Neutrophil (primary cell): Measurements from ENCODE around the gene CUBN.

Source experiments
- H3K27ac ChIP-seq: fragments of 200-600 bp; sonication (generic); 2 replicates; pipeline ENCODE4 v1.5.1; 2016; ENCODE audit warnings: mild to moderate bottlenecking, moderate library complexity
- H3K27me3 ChIP-seq: fragments of 200-600 bp; sonication (generic); 2 replicates; pipeline ENCODE4 v1.6.0; 2016; ENCODE audit warnings: mild to moderate bottlenecking
- H3K36me3 ChIP-seq: fragments of 200-600 bp; sonication (generic); 2 replicates; pipeline ENCODE4 v1.5.1; 2017
- H3K4me1 ChIP-seq, 2 experiments: fragments of 200-600 bp in 1 of 2; sonication (generic) in 1 of 2; 1 replicate in 1 of 2; 2 replicates in 1 of 2; pipeline versions ENCODE4 v1.5.1 to v1.6.1; 2013 to 2016; ENCODE audit warnings: low read depth in 1 of 2, low read length in 1 of 2, mild to moderate bottlenecking in 1 of 2, moderate library complexity in 1 of 2; ENCODE audit not compliant: control insufficient read depth in 1 of 2, insufficient read depth in 1 of 2
- H3K4me3 ChIP-seq, 2 experiments: fragments of 200-600 bp in 1 of 2; sonication (generic) in 1 of 2; 1 replicate in 1 of 2; 2 replicates in 1 of 2; pipeline ENCODE4 v1.5.1; 2013 to 2016; ENCODE audit warnings: low read depth in 1 of 2, low read length in 1 of 2, mild to moderate bottlenecking in 1 of 2, moderate library complexity in 1 of 2
- H3K9me3 ChIP-seq: fragments of 200-600 bp; sonication (generic); 2 replicates; pipeline ENCODE4 v1.5.1; 2016
- CTCF ChIP-seq: fragments of 200-600 bp; sonication (generic); IDR thresholded peaks from 2 replicates; pipeline ENCODE4 v1.5.1; 2016; ENCODE audit warnings: antibody characterized with exemption

CUBN gene

GRCh38 chr10:17143055-17143690, 13.6 kb upstream of the CUBN start:
- Histone ChIP-seq H3K4me3 (no peak overlapping the region), H3K36me3 (no peaks in the 10 kb centered on the region), H3K27me3 (no peaks in the 10 kb centered on the region), H3K4me1 (no peaks in the 10 kb centered on the region), H3K27ac (no peak overlapping the region), H3K9me3 (no peaks in the 10 kb centered on the region)
- no peak for TF ChIP-seq CTCF

DNA sequence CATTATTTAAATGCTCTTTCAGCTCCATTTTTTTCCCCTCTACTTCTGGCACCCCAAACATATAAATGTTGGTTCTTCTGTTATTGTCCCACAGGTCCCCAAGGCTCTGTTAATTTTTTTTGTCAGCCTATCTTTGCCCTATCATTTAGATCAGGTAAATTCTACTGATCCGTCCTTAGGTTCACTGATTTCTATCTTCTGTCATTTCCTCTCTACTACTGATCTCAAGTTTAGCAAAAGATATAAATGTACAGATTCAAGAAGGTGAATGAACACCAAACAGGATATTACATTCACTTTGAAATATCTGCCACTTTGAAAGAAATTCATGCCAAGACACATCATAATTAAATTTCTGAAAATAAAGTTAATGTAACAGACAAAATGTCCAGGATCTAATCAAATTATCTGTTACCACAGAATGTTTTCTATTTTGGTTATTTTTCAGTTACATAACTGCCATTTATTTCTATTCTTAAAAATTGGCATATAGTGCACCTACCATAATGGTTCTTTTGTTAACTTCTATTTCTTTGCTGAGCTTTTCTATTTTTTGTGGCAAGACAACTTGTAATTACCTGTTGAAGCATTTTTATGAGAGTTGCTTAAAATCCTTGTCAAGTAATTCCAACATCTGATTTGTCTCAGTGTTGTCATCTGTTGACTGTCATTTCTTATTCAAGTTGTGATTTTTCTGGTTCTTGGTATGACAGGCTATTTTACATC, 12.1 kb upstream of the CUBN start:
- Histone ChIP-seq H3K4me3 (no peak overlapping the region), H3K4me1 (no peaks in the 10 kb centered on the region), H3K9me3 (no peaks in the 10 kb centered on the region), H3K36me3 (no peaks in the 10 kb centered on the region), H3K27ac (no peak overlapping the region), H3K27me3 (no peaks in the 10 kb centered on the region)
- TF ChIP-seq CTCF = no peak

- H3K27me3 ChIP-seq = no peaks in the 10 kb centered on the region
- H3K4me1 ChIP-seq = no peaks in the 10 kb centered on the region
- no peaks in the 10 kb centered on the region for H3K9me3 ChIP-seq
- H3K27ac ChIP-seq = no peak overlapping the region
- no peak overlapping the region for H3K4me3 ChIP-seq
- H3K36me3 ChIP-seq = no peaks in the 10 kb centered on the region
- no peak for TF ChIP-seq CTCF
Measured at GRCh38 chr10:17140386-17140761, 10.8 kb upstream of the CUBN start.

DNA sequence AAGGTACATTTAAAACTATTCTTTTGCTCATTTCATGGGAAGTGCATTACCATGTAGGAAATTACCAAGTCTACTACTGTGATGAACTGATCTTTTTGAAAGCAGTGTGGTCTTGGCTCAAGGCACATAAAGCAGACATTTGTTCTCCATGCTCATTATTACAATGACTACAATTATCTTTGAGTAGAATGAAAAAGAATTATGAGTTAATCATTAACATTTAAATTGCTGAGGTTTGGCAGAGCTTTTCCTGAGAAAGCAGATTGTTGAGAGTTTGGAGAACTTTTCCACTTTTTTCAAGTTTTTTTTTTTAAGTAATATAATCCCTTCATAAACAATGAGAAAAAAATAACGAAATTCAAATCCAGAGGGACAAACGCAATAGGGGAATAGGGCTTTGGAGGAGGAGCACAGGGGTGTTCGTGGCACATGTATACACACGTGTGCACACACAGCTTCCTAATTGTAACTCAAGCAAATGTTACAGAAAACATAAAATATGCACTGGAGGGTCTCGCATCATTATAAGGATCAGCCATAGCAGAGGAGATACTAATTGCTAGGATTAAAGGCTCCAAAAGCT, 8.9 kb upstream of the CUBN start:
- Histone ChIP-seq H3K27ac (no peak overlapping the region), H3K27me3 (no peaks in the 10 kb centered on the region), H3K36me3 (no peaks in the 10 kb centered on the region), H3K4me3 (no peak overlapping the region), H3K4me1 (no peaks in the 10 kb centered on the region), H3K9me3 (no peaks in the 10 kb centered on the region)
- no peak for TF ChIP-seq CTCF

DNA sequence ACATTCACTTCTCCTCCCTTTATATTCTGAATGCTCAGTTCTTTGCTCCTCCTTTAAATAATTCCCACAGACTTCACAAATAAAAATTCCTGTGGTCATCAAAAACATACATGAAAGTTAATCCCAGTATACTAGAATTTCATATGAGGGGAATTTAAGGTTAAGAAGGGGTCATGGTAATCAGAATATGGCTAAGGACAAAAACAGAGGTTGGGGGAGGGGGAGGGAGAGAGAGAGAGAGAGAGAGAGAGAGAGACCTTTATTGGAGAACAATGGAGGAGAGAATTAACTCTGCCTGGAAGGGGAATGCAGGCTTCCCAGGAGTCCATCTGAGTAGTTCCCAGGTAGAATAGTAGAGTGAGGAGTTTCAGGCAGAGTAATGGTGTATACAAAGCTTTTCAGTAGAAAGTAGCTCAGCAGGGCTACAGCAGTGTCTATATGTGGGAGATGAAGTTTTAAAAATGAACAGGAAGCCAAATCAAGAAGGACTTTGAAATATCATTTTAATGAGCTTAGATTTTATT, 5.2 kb upstream of the CUBN start:
- no peaks in the 10 kb centered on the region for H3K9me3 ChIP-seq
- no peak for TF ChIP-seq CTCF

More for the DNA sequence above, 5.2 kb upstream of the CUBN start:
- no peaks in the 10 kb centered on the region for H3K4me1 ChIP-seq
- no peak overlapping the region for H3K4me3 ChIP-seq
- H3K27me3 ChIP-seq = no peaks in the 10 kb centered on the region
- no peaks in the 10 kb centered on the region for H3K36me3 ChIP-seq
- no peak overlapping the region for H3K27ac ChIP-seq
